ENCODE measurements around the gene DAPK2.

DAPK2 gene

GRCh38 chr15:63857461-63857856 is 188.8 kb downstream of the DAPK2 start:
- FAIRE-seq, result no peak
